GM19193 (cell line): ENCODE results near the gene CERK.

Source experiments
- POLR2A ChIP-seq: IDR thresholded peaks from 4 replicates; pipeline ENCODE4 v1.6.1; 2011; ENCODE audit not compliant: insufficient read depth, insufficient read length; ENCODE audit errors: extremely low read depth

The CERK gene

DNA sequence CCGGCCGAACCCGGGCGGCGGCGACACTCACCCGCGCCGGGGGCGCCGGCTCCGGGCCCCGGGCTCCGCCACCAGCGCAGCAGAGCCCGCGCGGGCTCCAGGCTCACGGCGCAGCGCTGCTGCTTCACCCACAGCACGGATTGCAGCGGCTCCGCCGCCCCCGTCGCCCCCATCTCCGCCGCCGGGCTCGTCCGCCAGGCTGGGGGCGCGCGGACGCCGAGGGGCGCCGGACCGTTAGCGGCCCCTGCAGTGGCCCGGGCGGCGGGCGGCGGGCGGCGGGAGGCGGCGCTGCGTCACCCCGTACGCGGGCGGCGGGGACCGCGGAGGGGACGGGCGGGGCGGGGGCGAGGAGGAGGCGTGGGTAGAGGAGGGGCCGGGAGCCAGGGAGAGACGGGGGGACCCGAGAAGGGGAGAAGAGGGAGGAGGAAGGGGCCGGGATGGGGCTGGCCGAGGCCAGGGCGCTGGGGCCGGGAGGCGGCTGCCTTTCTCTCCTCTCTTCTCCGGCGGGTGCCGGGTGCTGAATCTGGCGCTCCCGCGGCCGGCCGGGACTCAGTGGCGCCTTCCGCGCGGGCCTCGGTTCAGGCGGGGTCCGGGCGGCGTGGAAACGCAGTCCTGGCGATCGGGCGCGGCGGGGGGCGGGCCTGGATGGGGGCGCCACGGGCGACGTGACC, at the start of gene CERK:
CERK (minus strand) TSS at position 277 of the 671 bp plus-strand sequence; CDS start at position 173, 104 bp downstream.
- peak; percentile 66 for TF ChIP-seq POLR2A

DNA sequence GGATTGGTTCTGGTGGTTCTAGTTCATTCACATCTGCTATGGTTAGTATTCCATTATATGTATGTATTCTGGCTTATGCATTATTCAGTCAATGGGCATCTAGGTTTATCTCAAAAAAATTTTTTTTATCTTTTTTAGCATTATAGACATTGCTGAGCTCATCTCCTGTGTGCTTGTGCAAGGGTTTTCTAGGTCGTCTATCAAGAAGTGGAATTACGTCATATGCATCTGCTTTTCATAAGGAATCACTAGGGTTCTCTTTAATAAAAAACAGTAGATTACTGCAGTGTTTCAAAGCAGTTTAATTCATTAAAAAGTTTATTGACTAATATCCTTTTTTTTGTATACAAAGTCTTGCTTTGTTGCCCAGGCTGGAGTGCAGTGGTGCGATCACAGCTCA, 45.7 kb upstream of the CERK start:
- no peak for TF ChIP-seq POLR2A

DNA sequence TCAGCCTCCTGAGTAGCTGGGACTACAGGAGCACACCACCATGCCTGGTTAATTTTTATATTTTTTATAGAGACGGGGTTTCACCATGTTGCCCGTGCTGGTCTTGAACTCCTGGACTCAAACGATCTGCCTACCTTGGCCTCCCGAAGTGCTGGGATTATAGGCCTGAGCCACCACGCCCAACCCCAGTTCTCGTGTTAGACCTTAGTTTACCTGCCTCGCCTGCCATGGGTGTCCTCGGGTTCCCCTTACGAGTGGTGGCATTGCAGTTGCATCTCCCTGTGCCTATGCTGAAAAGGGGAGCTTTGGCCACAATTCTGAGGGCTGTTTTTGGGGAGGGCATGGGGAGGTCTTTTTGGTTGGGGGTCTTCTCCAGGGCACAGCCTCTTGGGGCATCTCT, 43.2 kb upstream of the CERK start:
- no peak for TF ChIP-seq POLR2A

- TF ChIP-seq POLR2A = no peak
These were observed 42.4 kb upstream of the CERK start for GRCh38 chr22:46780453-46780852.

DNA sequence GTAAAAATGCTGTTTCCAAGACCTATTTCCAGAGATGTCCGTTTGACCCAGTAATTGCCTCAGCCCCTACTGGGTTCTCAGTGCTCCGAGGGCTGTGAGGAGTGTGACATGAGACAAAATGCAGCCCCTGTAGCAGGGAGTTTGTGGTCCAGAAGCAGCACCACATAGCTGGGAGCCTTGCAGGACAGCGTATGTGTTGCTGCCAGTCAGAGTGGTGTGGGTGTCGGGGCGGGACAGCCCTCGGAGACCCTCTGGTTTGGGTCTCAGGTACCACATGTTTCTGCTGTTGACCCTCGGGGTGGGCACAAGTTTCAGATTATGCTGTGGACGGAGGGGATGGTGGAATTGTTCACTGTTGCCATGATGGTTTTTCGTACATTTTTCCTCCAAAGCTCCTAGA, 41.6 kb upstream of the CERK start:
- no peak for TF ChIP-seq POLR2A

DNA sequence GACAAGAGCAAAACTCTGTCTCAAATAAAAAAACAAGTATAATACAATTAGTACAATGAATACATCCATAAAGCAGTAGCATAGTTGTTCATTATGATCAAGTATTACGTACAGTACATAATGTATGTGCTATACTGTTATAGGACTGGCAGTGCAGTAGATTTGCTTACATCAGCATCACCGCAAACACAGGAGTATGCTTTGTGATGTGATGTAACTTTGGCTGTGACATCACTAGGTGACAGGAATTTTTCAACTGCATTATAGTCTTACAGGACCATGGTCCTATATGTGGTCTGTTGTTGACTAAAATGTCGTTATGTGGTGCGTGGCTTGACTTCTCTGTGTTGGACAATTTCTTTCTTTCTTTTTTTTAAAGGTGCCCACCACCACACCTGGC, 41.0 kb upstream of the CERK start:
- no peak for TF ChIP-seq POLR2A

GRCh38 chr22:46777609-46777970, 39.5 kb upstream of the CERK start:
- TF ChIP-seq POLR2A = no peak

DNA sequence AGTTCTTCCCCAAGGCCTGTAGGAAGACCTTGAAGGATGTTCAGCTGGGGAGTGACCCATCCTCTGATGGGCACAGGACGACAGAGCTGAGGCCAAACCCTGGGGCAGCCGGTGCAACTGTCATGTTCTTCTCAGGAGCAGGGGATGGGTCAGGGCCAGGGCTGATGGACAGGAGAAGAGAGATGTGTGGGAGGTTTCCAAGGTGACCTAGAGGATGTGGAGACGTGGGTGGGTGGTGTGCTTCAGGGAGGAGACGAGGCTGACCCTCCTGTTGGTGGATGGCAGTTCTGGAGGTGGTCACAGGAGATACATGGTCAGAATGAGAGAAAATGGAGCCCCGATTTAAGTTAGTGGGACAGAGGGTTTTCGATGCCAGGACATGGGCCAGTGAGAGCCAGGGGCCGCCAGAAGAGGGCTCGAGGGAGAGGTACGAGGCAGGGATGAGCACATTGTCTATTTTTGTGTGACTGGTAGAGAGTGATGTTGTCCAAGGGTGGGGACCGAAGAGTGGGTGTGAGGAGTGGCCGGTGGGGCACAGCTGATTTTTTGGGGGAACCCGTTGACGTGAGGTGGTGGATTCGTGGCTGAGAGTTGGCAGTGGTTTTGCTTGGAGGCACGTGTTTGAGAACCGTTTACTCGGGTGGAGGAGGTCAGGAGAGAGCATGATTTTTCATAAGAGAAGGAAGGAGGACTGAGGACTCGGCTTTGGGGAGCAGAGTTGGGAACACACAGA, 39.0 kb upstream of the CERK start:
- TF ChIP-seq POLR2A = no peak

- no peak for TF ChIP-seq POLR2A
These were observed 38.1 kb upstream of the CERK start for GRCh38 chr22:46775850-46776826.

- TF ChIP-seq POLR2A = no peak
These were observed 37.2 kb upstream of the CERK start for GRCh38 chr22:46774980-46775849.

GRCh38 chr22:46774253-46774979, 36.4 kb upstream of the CERK start:
- TF ChIP-seq POLR2A = peak; percentile 45

DNA sequence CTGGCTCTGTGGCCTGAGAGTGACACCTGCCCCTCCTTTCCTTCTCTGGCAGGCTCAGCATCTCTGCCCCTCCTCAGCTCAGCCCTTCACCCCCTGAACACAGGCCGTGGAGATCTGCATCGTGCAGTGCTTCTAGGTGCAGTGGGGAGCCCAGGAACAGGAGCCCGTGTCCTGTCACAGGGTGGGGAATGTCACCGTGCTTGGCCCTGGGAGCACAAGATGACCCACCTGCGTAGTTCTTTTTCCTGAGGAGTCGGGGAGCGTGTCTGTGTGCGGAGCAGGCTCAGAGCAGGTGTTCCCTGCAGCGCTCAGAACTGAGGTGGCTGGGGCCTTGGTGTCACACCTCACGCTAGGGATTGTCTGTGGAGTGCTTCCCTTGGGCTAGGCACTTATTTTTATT, 35.0 kb upstream of the CERK start:
- no peak for TF ChIP-seq POLR2A

DNA sequence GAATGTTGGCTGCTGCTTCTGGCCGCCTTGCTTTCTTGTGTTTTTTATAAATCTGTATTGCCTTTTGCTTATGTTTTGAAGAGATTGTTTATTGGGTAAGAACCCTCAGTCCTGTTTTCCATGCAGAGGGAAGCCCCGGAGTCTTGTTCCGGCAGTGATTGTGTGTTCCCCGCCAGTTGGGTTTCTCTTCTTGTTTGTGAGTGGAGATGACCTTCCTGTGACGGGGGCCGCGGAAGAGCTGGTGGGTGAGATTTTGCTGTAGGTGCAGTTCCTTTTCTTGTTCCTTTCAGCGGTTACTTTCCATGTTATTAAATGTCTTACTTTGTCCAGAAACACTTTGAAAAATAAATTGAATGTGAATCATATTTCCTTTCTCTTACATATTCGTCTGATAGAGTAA, 32.7 kb upstream of the CERK start:
- TF ChIP-seq POLR2A = no peak
